ENCODE data around the gene TPST2. TPM values are rescaled to one million over a fixed set of nuclear protein-coding genes. Genes with fewer than 3 reads are reported as not detected.
"Not testable (repeated sequence)": the region's sequence is repeated elsewhere in the genome, so short reads cannot be mapped to it uniquely, and the experiment has no call there.

TPST2 gene
- total and polyA plus RNA-seq, 3 donors from 2014 or later, result 32.8 to 218 (median 169) TPM

DNA sequence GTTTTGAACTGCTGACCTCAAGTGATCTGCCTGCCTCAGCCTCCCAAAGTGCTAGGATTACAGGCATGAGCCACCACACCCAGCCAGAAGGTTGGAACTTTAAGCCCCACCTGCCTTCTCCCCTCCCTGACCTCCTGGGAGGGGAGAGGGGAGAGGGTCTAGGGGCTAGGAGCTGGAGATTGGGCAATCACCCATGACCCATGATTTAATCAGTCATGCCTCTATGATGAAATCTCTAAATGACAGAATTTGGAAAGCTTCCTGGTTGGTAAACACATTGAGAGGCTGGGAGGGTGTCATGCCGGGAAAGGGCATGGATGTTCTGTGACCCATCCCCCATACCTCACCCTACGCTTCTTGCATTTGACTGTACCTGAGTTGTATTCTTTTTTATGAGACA is 60.6 kb downstream of the TPST2 start:
- Histone ChIP-seq H3K4me3 (no peak overlapping the region), H3K4me1 (peaks cover 3% of the 10 kb centered on the region), H3K9me3 (no peaks in the 10 kb centered on the region), H3K27me3 (no peaks in the 10 kb centered on the region), H3K36me3 (ENCODE audit: low read depth, missing control alignments) (no peaks in the 10 kb centered on the region), H3K27ac (no peak overlapping the region)
- DNase-seq, result no peak
- intact Hi-C loops (cut with DNase I; ENCODE audit: low total_unique reads), result no loop called here
- 91 to 93% methylated on average over 2 of the region's 2 CpGs for WGBS, 2 donors
- TF ChIP-seq POLR2A (IDR thresholded peaks at IDR 0.05) (no peak), CTCF (IDR thresholded peaks at IDR 0.05) (no peak)

DNA sequence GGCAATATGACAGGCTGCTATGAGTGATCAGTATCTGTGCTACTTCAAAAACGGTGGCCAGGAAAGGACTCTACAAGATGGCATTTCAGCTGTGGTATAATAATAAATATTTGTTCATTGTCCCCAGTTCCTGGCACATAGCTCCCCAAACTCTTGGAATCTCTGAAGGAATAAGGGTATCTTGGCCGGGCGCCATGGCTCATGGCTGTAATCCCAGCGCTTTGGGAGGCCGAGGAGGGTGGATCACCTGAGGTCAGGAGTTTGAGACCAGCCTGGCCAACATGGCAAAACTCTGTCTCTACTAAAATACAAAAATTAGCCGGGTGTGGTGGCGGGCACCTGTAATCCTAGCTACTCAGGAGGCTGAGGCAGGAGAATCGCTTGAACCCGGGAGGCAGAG is 61.4 kb downstream of the TPST2 start:
- H3K27me3 ChIP-seq; DNase-seq; H3K9me3 ChIP-seq; H3K4me3 ChIP-seq; intact Hi-C loops (cut with DNase I; ENCODE audit: low total_unique reads); H3K36me3 ChIP-seq (ENCODE audit: low read depth, missing control alignments); H3K27ac ChIP-seq; H3K4me1 ChIP-seq: not testable (repeated sequence)
- WGBS, 2 donors, result 82 to 85% methylated on average over 9 of the region's 9 CpGs

- no peak for TF ChIP-seq POLR2A (IDR thresholded peaks at IDR 0.05)
- no peak for TF ChIP-seq CTCF (IDR thresholded peaks at IDR 0.05)
- H3K9me3 ChIP-seq, result no peaks in the 10 kb centered on the region
- no peaks in the 10 kb centered on the region for H3K27me3 ChIP-seq
- intact Hi-C loops (cut with DNase I; ENCODE audit: low total_unique reads), result no loop called here
- H3K4me1 ChIP-seq, result peaks cover 3% of the 10 kb centered on the region
- no peak for DNase-seq
- H3K36me3 ChIP-seq (ENCODE audit: low read depth, missing control alignments), result no peaks in the 10 kb centered on the region
- H3K4me3 ChIP-seq, result no peak overlapping the region
- WGBS, 2 donors, result 65 to 67% methylated on average over 12 to 15 of the region's 15 CpGs
- H3K27ac ChIP-seq, result no peak overlapping the region
Observed at GRCh38 chr22:26527574-26528465, 62.1 kb downstream of the TPST2 start.

DNA sequence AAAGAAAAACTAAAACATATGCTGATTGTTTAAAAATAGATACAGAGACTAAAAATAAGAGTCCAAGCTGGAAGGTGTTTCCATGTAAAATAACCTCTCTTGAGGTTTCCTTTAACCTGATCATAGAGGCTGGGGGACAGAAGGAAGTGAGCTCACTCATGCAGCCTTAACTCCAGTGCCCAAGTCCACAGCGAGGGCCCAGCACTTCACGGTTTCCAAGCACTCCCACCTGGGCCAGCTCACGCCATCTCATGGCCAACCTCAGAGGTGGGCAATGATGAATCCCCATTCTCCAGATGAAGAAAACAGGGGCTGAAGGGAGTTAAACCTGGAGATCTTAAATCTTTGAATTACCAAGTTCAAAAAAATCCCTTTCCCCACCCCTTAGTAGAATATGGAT is 62.8 kb downstream of the TPST2 start:
- H3K36me3 ChIP-seq (ENCODE audit: low read depth, missing control alignments), result no peaks in the 10 kb centered on the region
- H3K4me1 ChIP-seq, result peaks cover 3% of the 10 kb centered on the region
- H3K27ac ChIP-seq, result no peak overlapping the region
- TF ChIP-seq POLR2A (IDR thresholded peaks at IDR 0.05) (no peak), CTCF (IDR thresholded peaks at IDR 0.05) (no peak)
- no peaks in the 10 kb centered on the region for H3K9me3 ChIP-seq
- no peaks in the 10 kb centered on the region for H3K27me3 ChIP-seq
- DNase-seq, result no peak
- 50 to 78% methylated on average over 3 of the region's 3 CpGs for WGBS, 2 donors
- intact Hi-C loops (cut with DNase I; ENCODE audit: low total_unique reads), result no loop called here
- no peak overlapping the region for H3K4me3 ChIP-seq

DNA sequence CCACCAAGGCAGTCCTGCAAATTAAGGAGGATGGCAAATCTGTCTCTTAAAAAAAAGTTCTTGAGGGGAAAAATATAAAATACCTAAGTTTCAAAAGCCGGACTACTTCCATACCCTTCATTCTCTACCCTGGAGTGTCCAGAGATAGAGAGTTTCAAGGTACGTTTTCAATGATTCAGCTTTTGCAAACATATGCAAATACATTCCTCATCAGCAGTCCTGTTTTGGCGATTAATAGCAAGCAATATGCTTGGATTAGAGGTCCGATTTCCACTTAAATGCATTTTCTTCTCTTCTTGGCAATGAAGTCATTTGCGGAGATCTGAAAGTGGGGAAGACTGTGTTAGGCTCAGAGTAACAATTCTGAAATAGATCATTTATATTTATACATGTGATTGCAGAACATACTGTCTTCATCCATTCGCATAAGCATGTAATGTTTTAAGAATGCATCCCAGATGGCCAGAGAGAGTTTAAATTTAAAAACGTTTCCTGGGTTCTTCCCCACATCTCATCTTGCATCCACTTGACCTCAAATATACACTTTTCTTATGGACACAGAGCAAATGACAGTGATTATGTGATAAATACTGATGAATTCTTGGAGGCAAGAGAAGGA is 63.9 kb downstream of the TPST2 start:
- H3K36me3 ChIP-seq (ENCODE audit: low read depth, missing control alignments), result no peaks in the 10 kb centered on the region
- WGBS, 2 donors, result 82 to 88% methylated on average over 7 of the region's 7 CpGs
- DNase-seq, result no peak
- no peak overlapping the region for H3K27ac ChIP-seq
- H3K27me3 ChIP-seq, result no peaks in the 10 kb centered on the region
- no peak overlapping the region for H3K4me3 ChIP-seq
- intact Hi-C loops (cut with DNase I; ENCODE audit: low total_unique reads), result no loop called here
- H3K4me1 ChIP-seq, result peaks cover 3% of the 10 kb centered on the region
- H3K9me3 ChIP-seq, result no peaks in the 10 kb centered on the region
- TF ChIP-seq CTCF (IDR thresholded peaks at IDR 0.05) (no peak), POLR2A (IDR thresholded peaks at IDR 0.05) (no peak)

All from testis (tissue), 3 donors.